WERI-Rb-1 (cell line): ENCODE results near the gene ZNF106.
A peak's percentile ranks its signal among the peaks of the same experiment; 100 is the strongest.

Source experiments
- DNase-seq: peaks from one replicate; pipeline ENCODE4 v3.0.0-alpha.2; 2020
- H3K27ac ChIP-seq: fragments of 250-450 bp; sonication (Bioruptor Pico); 2 replicates; pipeline ENCODE4 v1.5.1; 2020; ENCODE audit warnings: mild to moderate bottlenecking, moderate library complexity
- H3K27me3 ChIP-seq: fragments of 250-450 bp; sonication (Bioruptor Pico); 2 replicates; pipeline ENCODE4 v1.5.1; 2021; ENCODE audit warnings: mild to moderate bottlenecking, low read depth, moderate library complexity; ENCODE audit not compliant: insufficient read depth, severe bottlenecking
- H3K36me3 ChIP-seq: fragments of 250-450 bp; sonication (Bioruptor Pico); 2 replicates; pipeline ENCODE4 v1.5.1; 2020; ENCODE audit warnings: mild to moderate bottlenecking, moderate library complexity
- H3K4me3 ChIP-seq: 2 replicates; pipeline ENCODE4 v1.5.1; 2011; ENCODE audit warnings: low read depth, mild to moderate bottlenecking, control low read depth, low read length
- H3K9me3 ChIP-seq: fragments of 250-450 bp; sonication (Bioruptor Pico); 2 replicates; pipeline ENCODE4 v1.5.1; 2021; ENCODE audit warnings: mild to moderate bottlenecking, moderate library complexity; ENCODE audit not compliant: severe bottlenecking
- TF ChIP-seq, protein P1 (sequence below): IDR thresholded peaks from 2 replicates; pipeline ENCODE4 v1.5.1; 2011; ENCODE audit warnings: low read depth, mild to moderate bottlenecking, control low read depth, inconsistent platforms, low read length

ZNF106 gene

DNA sequence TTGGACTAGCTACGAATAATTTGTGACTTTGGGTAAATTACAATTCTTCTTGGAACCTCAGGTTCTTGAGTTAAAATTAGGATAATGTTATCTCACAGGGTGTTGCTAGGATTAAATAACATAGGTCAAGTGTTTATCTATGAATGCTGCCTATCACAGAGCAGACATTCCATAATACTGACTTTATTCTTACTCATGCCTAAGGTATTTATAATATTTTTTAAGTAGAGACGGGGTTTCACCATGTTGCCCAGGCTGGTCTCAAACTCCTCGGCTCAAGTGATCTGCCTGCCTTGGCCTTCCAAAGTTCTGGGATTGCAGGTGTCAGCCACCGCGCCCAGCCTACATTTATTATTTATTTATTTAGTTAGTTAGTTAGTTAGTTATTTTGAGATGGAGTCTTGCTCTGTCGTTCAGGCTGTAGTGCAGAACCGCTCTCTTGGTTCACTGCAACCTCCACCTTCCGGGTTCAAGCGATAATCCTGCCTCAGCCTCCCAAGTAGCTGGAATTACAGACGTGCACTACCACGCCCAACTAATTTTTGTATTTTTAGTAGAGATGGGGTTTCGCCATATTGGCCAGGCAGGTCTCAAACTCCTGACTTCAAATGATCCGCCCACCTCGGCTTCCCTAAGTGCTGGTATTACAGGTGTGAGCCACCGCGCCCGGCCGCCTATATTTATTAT lies 741 bp upstream of the ZNF106 start:
- H3K9me3 ChIP-seq = no peaks in the 10 kb centered on the region
- TF ChIP-seq, protein P1, sequence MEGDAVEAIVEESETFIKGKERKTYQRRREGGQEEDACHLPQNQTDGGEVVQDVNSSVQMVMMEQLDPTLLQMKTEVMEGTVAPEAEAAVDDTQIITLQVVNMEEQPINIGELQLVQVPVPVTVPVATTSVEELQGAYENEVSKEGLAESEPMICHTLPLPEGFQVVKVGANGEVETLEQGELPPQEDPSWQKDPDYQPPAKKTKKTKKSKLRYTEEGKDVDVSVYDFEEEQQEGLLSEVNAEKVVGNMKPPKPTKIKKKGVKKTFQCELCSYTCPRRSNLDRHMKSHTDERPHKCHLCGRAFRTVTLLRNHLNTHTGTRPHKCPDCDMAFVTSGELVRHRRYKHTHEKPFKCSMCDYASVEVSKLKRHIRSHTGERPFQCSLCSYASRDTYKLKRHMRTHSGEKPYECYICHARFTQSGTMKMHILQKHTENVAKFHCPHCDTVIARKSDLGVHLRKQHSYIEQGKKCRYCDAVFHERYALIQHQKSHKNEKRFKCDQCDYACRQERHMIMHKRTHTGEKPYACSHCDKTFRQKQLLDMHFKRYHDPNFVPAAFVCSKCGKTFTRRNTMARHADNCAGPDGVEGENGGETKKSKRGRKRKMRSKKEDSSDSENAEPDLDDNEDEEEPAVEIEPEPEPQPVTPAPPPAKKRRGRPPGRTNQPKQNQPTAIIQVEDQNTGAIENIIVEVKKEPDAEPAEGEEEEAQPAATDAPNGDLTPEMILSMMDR = no peak
- no peaks in the 10 kb centered on the region for H3K27me3 ChIP-seq
- H3K36me3 ChIP-seq = no peaks in the 10 kb centered on the region
- DNase-seq = no peak
- H3K27ac ChIP-seq = peak overlapping the region; percentile 83
- H3K4me3 ChIP-seq = peak overlapping the region; percentile 80

DNA sequence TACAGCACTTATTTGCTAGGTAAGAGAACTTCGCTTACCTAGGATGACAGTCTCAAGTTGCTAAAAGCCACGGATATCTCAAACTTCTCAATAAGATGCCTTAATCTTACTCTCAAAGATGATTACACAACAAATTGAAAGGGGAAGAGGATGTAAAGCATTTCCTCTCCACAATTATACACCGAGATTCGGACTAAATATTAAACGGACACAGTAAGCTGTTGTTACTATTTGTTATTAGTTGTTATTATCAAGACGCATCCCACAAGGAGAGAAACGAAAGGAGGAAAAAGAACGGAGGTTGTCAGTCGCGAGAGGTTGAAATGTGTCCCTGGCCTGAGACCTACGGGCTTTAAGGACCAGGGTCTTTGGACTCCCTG lies 660 bp downstream of the ZNF106 start:
- TF ChIP-seq, protein P1 = no peak
- Histone ChIP-seq H3K9me3 (no peaks in the 10 kb centered on the region), H3K27ac (peak overlapping the region; percentile 83), H3K4me3 (peak overlapping the region; percentile 80), H3K27me3 (no peaks in the 10 kb centered on the region), H3K36me3 (no peaks in the 10 kb centered on the region)
- DNase-seq = no peak

DNA sequence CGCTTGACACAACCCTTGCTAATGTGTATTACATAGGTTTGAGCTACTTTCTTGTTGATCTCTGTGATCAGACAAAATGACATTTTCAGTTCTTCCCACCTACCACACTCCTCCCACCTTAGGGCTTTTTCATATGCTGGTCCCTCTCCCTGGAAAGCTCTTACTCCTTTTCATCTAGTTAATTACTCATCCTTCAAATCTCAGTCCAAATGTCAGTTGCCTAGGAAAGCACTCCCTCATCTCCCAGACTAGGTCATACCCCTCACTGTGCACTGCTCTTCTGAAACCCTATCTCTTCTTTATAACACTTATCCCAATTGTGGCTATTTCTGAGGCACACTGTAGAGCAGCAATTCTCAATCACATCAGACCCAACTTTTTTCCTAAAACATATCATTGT lies 7.3 kb downstream of the ZNF106 start:
- Histone ChIP-seq H3K9me3 (no peaks in the 10 kb centered on the region), H3K27ac (no peak overlapping the region), H3K4me3 (no peak overlapping the region), H3K36me3 (no peaks in the 10 kb centered on the region), H3K27me3 (no peaks in the 10 kb centered on the region)
- DNase-seq = no peak
- TF ChIP-seq, protein P1 = no peak

DNA sequence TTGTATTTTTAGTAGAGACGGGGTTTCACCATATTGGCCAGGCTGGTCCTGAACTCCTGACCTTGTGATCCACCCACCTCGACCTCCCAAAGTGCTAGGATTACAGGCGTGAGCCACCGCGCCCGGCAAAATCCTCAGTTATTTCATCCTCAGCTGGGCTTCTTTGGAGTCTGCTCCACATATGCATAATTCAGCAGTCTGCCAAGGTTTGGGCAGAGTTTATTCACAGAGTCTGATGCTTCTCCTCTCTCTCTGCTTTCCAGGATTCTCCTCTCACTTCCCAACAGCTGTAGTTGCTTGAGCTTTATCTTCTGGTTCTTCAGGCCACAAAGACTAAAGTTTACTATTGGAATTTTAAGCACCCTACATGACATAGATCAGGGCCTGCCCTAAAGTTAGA lies 8.2 kb downstream of the ZNF106 start:
- no peaks in the 10 kb centered on the region for H3K27me3 ChIP-seq
- no peaks in the 10 kb centered on the region for H3K9me3 ChIP-seq
- no peak overlapping the region for H3K4me3 ChIP-seq
- TF ChIP-seq, protein P1 = no peak
- DNase-seq = no peak
- no peak overlapping the region for H3K27ac ChIP-seq
- no peaks in the 10 kb centered on the region for H3K36me3 ChIP-seq

DNA sequence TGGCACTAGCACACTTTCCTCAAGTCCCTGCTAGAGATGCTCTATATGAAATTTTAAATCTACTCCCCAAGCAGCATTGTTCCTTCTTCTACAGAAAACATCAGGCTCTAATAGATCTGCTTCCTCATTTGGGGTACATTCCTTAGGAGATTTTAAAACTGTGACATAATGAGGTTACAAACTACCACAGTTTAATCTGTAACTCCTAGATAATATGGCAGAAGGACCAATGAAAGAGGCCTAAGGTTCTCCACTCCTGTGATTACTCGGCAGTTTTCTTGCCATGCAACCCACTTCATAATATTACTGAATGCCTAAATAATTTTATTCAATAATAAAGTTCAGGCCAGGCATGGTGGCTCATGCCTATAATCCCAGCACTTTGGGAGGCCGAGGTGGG lies 16.1 kb downstream of the ZNF106 start:
- Histone ChIP-seq H3K4me3 (no peak overlapping the region), H3K27me3 (no peaks in the 10 kb centered on the region), H3K36me3 (peaks cover 15% of the 10 kb centered on the region), H3K9me3 (no peaks in the 10 kb centered on the region), H3K27ac (no peak overlapping the region)
- TF ChIP-seq, protein P1 = no peak
- DNase-seq = no peak

DNA sequence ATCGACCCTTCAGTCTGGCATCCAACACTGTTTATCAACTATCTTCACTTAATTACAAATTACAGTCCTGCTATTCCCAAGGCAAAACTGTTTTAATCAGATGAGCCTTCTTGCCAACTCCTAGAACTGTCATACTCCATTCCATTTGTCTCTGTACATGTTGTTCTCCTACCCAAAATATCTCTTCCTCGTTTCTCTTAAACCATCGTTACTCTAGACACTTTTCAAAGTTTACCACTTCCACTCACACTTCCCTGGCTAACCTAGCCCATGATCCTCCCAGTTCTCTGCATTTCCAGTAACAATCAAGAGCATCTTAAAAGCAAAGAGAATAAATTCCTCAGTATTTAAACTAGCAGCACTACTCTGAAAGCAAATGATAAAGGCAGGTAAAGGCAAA lies 19.9 kb downstream of the ZNF106 start:
- Histone ChIP-seq H3K4me3 (no peak overlapping the region), H3K27me3 (no peaks in the 10 kb centered on the region), H3K36me3 (peaks cover 16% of the 10 kb centered on the region), H3K9me3 (no peaks in the 10 kb centered on the region), H3K27ac (no peak overlapping the region)
- TF ChIP-seq, protein P1 = no peak
- DNase-seq = no peak
